ENCODE measurements around the gene C19orf85.
"Not testable (repeated sequence)": the region's sequence is repeated elsewhere in the genome, so short reads cannot be mapped to it uniquely, and the experiment has no call there.

Gene C19orf85

GRCh38 chr19:55433292-55433691, 31.3 kb downstream of the C19orf85 start:
- no peak overlapping the region for H3K27ac ChIP-seq
- no peak for TF ChIP-seq CTCF (IDR thresholded peaks at IDR 0.05)
- TF ChIP-seq ZFX (IDR thresholded peaks at IDR 0.05; ENCODE audit: borderline replicate concordance) = no peak

GRCh38 chr19:55432241-55432959, 32.2 kb downstream of the C19orf85 start:
- H3K27ac ChIP-seq = no peak overlapping the region
- TF ChIP-seq CTCF (IDR thresholded peaks at IDR 0.05) (no peak), ZFX (IDR thresholded peaks at IDR 0.05; ENCODE audit: borderline replicate concordance) (no peak)

GRCh38 chr19:55431183-55431582, 33.4 kb downstream of the C19orf85 start:
- H3K27ac ChIP-seq = no peak overlapping the region
- TF ChIP-seq ZFX (IDR thresholded peaks at IDR 0.05; ENCODE audit: borderline replicate concordance) (no peak), CTCF (IDR thresholded peaks at IDR 0.05) (no peak)

GRCh38 chr19:55426042-55426441, 38.5 kb downstream of the C19orf85 start:
- no peak overlapping the region for H3K27ac ChIP-seq
- TF ChIP-seq ZFX (IDR thresholded peaks at IDR 0.05; ENCODE audit: borderline replicate concordance) (no peak), CTCF (IDR thresholded peaks at IDR 0.05) (no peak)

GRCh38 chr19:55424518-55424917, 40.0 kb downstream of the C19orf85 start:
- H3K27ac ChIP-seq = no peak overlapping the region
- no peak for TF ChIP-seq ZFX (IDR thresholded peaks at IDR 0.05; ENCODE audit: borderline replicate concordance)
- no peak for TF ChIP-seq CTCF (IDR thresholded peaks at IDR 0.05)

GRCh38 chr19:55423225-55424005, 41.1 kb downstream of the C19orf85 start:
- H3K27ac ChIP-seq = no peak overlapping the region
- TF ChIP-seq ZFX (IDR thresholded peaks at IDR 0.05; ENCODE audit: borderline replicate concordance) (no peak), CTCF (IDR thresholded peaks at IDR 0.05) (no peak)

GRCh38 chr19:55421281-55421680, 43.3 kb downstream of the C19orf85 start:
- not testable (repeated sequence) for H3K27ac ChIP-seq
